ENCODE data around the gene TAF8.

TAF8 gene

DNA sequence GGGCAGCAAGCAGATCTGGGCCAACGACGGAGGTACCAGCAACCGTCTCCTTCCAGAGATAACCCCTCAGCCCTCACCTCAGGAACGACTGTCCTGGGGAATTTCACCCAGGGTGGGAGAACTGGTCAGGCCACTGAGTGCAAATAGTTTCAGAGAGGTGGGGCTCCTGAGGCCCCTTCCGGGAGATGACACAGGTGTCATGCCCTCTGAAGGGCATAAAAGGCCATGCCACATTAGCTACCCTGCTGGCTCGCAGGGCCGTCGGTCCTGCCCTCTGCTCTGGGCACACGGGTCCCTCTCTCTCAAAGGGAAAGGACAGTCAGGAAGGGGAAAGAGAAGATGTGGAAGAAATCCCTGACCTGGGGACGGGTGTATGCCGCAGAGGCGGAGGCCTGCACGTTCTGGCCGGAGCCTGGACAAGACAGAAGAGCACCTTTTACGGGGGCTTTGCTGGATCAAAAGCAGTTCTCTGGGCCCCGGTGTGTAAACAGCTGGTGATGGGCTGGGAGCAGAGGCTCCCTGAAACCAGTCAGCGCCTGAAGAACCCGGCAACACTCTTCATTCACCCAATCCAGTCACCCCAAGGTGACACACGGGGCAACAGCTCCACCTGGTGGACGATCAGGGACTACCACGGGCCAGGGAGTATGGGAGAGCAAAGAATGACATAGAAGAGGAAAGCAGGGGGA lies 6.4 kb upstream of the TAF8 start:
- H3K4me1 ChIP-seq (ENCODE audit: low read length): peaks cover 12% of the 10 kb centered on the region
- H3K9ac ChIP-seq (ENCODE audit: low read length): no peak overlapping the region
- no peaks in the 10 kb centered on the region for H3K36me3 ChIP-seq (replicated peaks; ENCODE audit: insufficient read depth, low read length)
- H4K20me1 ChIP-seq (ENCODE audit: insufficient read depth, low read length): no peaks in the 10 kb centered on the region
- no peak overlapping the region for H3K27ac ChIP-seq (ENCODE audit: low read length)
- no peaks in the 10 kb centered on the region for H3K79me2 ChIP-seq (ENCODE audit: low read length)
- H3K4me3 ChIP-seq (ENCODE audit: low read length): no peak overlapping the region
- peak; percentile 81 for DNase-seq
- peak overlapping the region; percentile 51; the same call in 1 of the 2 replicates for H3K4me2 ChIP-seq (ENCODE audit: low read depth, low read length)
- peak overlapping the region; percentile 87 for H2AFZ ChIP-seq (ENCODE audit: low read length)
- peaks cover 27% of the 10 kb centered on the region for H3K27me3 ChIP-seq (replicated peaks; ENCODE audit: insufficient read depth, low read length)
- no peaks in the 10 kb centered on the region for H3K9me3 ChIP-seq (replicated peaks; ENCODE audit: insufficient read depth, low read length)
- TF ChIP-seq, protein P1, sequence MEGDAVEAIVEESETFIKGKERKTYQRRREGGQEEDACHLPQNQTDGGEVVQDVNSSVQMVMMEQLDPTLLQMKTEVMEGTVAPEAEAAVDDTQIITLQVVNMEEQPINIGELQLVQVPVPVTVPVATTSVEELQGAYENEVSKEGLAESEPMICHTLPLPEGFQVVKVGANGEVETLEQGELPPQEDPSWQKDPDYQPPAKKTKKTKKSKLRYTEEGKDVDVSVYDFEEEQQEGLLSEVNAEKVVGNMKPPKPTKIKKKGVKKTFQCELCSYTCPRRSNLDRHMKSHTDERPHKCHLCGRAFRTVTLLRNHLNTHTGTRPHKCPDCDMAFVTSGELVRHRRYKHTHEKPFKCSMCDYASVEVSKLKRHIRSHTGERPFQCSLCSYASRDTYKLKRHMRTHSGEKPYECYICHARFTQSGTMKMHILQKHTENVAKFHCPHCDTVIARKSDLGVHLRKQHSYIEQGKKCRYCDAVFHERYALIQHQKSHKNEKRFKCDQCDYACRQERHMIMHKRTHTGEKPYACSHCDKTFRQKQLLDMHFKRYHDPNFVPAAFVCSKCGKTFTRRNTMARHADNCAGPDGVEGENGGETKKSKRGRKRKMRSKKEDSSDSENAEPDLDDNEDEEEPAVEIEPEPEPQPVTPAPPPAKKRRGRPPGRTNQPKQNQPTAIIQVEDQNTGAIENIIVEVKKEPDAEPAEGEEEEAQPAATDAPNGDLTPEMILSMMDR (IDR thresholded peaks at IDR 0.05; ENCODE audit: low read length): peak; percentile 97
- TF ChIP-seq EZH2 (optimal IDR thresholded peaks at IDR 0.05; ENCODE audit: low read depth, low read length): no peak
- no peaks in the 10 kb centered on the region for H3K9me2 ChIP-seq (replicated peaks; ENCODE audit: insufficient read depth, low read length)
- H3F3A ChIP-seq (ENCODE audit: insufficient read depth, low read length): peaks cover 5% of the 10 kb centered on the region; the same call in 1 of the 2 replicates

DNA sequence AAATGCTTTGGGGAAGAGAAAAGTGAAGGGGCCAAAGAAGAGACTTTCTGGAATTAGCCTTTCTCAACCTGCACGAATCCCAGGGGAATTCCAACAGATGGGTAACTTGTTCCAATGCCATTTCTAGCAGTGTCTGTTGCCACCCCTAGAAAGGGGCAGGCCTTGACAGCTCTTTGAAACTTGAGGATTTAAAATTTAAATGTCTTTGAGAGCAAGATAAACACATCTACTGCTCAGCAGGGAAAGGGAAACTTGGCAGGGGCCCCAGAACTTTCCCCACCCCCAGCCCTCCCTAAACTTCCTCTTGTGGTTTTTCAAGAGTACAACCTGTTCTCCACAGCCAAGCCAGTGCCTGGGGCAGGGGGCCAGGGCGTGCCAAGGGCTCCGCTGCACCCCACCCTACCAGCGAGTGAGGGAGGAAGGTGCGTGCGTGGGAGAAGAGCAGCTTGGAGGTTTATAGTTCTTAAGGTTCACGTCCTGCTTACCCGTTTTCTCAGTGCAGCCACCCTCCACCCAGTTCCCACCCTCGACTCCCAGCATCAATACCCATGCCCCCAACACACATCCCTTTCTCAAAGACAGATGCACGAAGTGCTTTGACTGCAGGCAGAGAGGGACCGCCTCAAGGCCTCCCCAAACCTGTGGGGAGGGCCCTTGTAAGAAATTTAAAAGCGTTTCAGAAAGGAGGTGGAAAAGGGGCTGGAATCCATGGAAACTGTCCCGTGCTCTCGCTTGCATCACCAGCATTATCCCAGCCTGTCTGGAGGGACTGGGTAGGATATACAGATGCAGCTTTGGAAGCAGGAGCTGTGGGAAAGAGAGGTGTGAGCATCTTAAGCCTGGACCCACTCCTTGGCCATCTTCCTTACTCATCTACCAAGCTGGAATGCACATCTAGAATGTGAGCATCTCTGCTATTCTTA lies 4.5 kb upstream of the TAF8 start:
- no peaks in the 10 kb centered on the region for H3K9me2 ChIP-seq (replicated peaks; ENCODE audit: insufficient read depth, low read length)
- TF ChIP-seq EZH2phosphoT487 (IDR thresholded peaks at IDR 0.05; ENCODE audit: low read length) (no peak), EZH2 (optimal IDR thresholded peaks at IDR 0.05; ENCODE audit: low read depth, low read length) (no peak)
- TF ChIP-seq, protein P1 (IDR thresholded peaks at IDR 0.05; ENCODE audit: low read length): no peak
- peaks cover 27% of the 10 kb centered on the region for H3K27me3 ChIP-seq (replicated peaks; ENCODE audit: insufficient read depth, low read length)
- H3K36me3 ChIP-seq (replicated peaks; ENCODE audit: insufficient read depth, low read length): no peaks in the 10 kb centered on the region
- no peak overlapping the region for H2AFZ ChIP-seq (ENCODE audit: low read length)
- H3K9ac ChIP-seq (ENCODE audit: low read length): no peak overlapping the region
- no peaks in the 10 kb centered on the region for H3K79me2 ChIP-seq (ENCODE audit: low read length)
- H3K27ac ChIP-seq (ENCODE audit: low read length): no peak overlapping the region
- peaks cover 11% of the 10 kb centered on the region; the same call in 1 of the 2 replicates for H3F3A ChIP-seq (ENCODE audit: insufficient read depth, low read length)
- H4K20me1 ChIP-seq (ENCODE audit: insufficient read depth, low read length): no peaks in the 10 kb centered on the region
- H3K9me3 ChIP-seq (replicated peaks; ENCODE audit: insufficient read depth, low read length): no peaks in the 10 kb centered on the region
- peak; percentile 59 for DNase-seq
- peaks cover 16% of the 10 kb centered on the region for H3K4me1 ChIP-seq (ENCODE audit: low read length)
- peak overlapping the region; percentile 64 for H3K4me2 ChIP-seq (ENCODE audit: low read depth, low read length)
- H3K4me3 ChIP-seq (ENCODE audit: low read length): 0 out of 2 replicates have a peak overlapping the region, but pooled peaks have one; percentile 13

DNA sequence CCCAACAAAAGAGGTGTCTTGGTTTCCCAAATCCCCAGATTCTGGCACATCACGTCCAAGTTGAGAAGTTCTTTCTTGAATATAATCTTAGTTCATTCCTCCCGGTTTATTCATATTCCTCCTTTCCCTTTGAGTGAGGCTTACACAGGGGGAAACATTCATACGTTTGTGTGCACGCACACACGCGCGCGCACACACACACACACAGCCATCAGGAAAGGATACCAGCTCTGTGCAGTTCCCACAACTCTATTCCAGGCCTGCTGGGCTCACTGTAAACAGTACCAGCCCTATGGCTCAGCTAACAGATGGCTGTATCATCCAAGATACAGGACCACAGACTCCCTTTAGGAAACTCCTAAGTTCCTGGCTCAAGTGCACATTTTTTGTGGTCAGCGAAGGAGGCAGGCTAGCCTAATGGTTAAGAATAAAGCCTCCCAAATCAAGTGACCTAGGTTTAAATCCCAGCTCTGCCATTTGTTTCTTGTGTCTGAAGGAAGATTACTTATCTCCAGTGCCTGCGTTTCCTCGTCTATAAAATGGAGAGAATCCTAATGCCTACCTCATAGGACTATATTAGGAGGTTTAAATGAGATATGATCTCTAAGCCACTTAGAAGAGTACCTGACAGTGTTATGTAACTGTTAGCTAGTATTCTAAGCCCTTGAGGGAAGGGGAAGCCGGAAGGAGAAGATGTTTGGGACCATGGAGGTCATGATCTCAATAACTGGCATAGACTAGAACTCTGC lies 3.7 kb upstream of the TAF8 start:
- H3K27ac ChIP-seq (ENCODE audit: low read length): no peak overlapping the region
- no peaks in the 10 kb centered on the region for H3K36me3 ChIP-seq (replicated peaks; ENCODE audit: insufficient read depth, low read length)

More for the DNA sequence above, 3.7 kb upstream of the TAF8 start:
- DNase-seq: no peak
- H3K9me2 ChIP-seq (replicated peaks; ENCODE audit: insufficient read depth, low read length): no peaks in the 10 kb centered on the region
- H3K4me3 ChIP-seq (ENCODE audit: low read length): no peak overlapping the region
- TF ChIP-seq, protein P1 (IDR thresholded peaks at IDR 0.05; ENCODE audit: low read length): no peak
- TF ChIP-seq EZH2 (optimal IDR thresholded peaks at IDR 0.05; ENCODE audit: low read depth, low read length) (no peak), EZH2phosphoT487 (IDR thresholded peaks at IDR 0.05; ENCODE audit: low read length) (no peak)
- H3F3A ChIP-seq (ENCODE audit: insufficient read depth, low read length): peaks cover 17% of the 10 kb centered on the region; the same call in 1 of the 2 replicates
- no peaks in the 10 kb centered on the region for H4K20me1 ChIP-seq (ENCODE audit: insufficient read depth, low read length)
- no peak overlapping the region for H3K4me2 ChIP-seq (ENCODE audit: low read depth, low read length)
- peaks cover 27% of the 10 kb centered on the region for H3K27me3 ChIP-seq (replicated peaks; ENCODE audit: insufficient read depth, low read length)
- H2AFZ ChIP-seq (ENCODE audit: low read length): no peak overlapping the region
- H3K79me2 ChIP-seq (ENCODE audit: low read length): peaks cover 5% of the 10 kb centered on the region; the same call in 1 of the 2 replicates
- peaks cover 16% of the 10 kb centered on the region for H3K4me1 ChIP-seq (ENCODE audit: low read length)
- H3K9ac ChIP-seq (ENCODE audit: low read length): no peak overlapping the region
- no peaks in the 10 kb centered on the region for H3K9me3 ChIP-seq (replicated peaks; ENCODE audit: insufficient read depth, low read length)

Data from MM.1S (cell line).